GM23248 (cell line): ENCODE results near the gene EFCAB8. TPM values are rescaled to one million over a fixed set of nuclear protein-coding genes. Genes with fewer than 3 reads are reported as not detected.
A peak's percentile ranks its signal among the peaks of the same experiment; 100 is the strongest.
"Not testable (repeated sequence)": the region's sequence is repeated elsewhere in the genome, so short reads cannot be mapped to it uniquely, and the experiment has no call there.

ENCODE experiments used
- DNase-seq: peaks from one replicate; pipeline ENCODE4 v3.0.0-alpha.2; 2015
- H2AFZ ChIP-seq: fragments of 200-600 bp; sonication (generic); 2 replicates; pipeline ENCODE4 v1.6.1; 2016; ENCODE audit warnings: antibody characterized with exemption
- H3F3A ChIP-seq: fragments of 200-600 bp; sonication (generic); 2 replicates; pipeline ENCODE4 v1.6.1; 2016; ENCODE audit warnings: mild to moderate bottlenecking, antibody characterized with exemption, mixed run types; ENCODE audit not compliant: insufficient read depth
- H3K27ac ChIP-seq: fragments of 200-600 bp; sonication (generic); 2 replicates; pipeline ENCODE4 v1.5.1; 2016; ENCODE audit warnings: mild to moderate bottlenecking
- H3K27me3 ChIP-seq: fragments of 200-600 bp; sonication (generic); replicated peaks from 2 replicates; pipeline ENCODE4 v1.6.1; 2016; ENCODE audit warnings: mild to moderate bottlenecking; ENCODE audit not compliant: insufficient read depth
- H3K36me3 ChIP-seq: fragments of 200-600 bp; sonication (generic); 2 replicates; pipeline ENCODE4 v1.6.1; 2016; ENCODE audit warnings: low read depth, mild to moderate bottlenecking
- H3K4me1 ChIP-seq: fragments of 200-600 bp; sonication (generic); 2 replicates; pipeline ENCODE4 v1.6.1; 2016; ENCODE audit warnings: mild to moderate bottlenecking; ENCODE audit not compliant: insufficient read depth
- H3K4me2 ChIP-seq: fragments of 200-600 bp; sonication (generic); one replicate; pipeline ENCODE4 v1.6.1; 2016; ENCODE audit warnings: mild to moderate bottlenecking; ENCODE audit not compliant: unreplicated experiment
- H3K4me3 ChIP-seq: fragments of 200-600 bp; sonication (generic); 2 replicates; pipeline ENCODE4 v1.5.1; 2016; ENCODE audit warnings: mild to moderate bottlenecking
- H3K79me2 ChIP-seq: fragments of 200-600 bp; sonication (generic); 2 replicates; pipeline ENCODE4 v1.6.1; 2016; ENCODE audit warnings: mild to moderate bottlenecking; ENCODE audit not compliant: insufficient read depth
- H3K9ac ChIP-seq: fragments of 200-600 bp; sonication (generic); 2 replicates; pipeline ENCODE4 v1.6.1; 2016; ENCODE audit warnings: mild to moderate bottlenecking
- H3K9me2 ChIP-seq: fragments of 200-600 bp; sonication (generic); 2 replicates; pipeline ENCODE4 v1.6.1; 2016; ENCODE audit warnings: mixed run types, mild to moderate bottlenecking, moderate library complexity; ENCODE audit not compliant: insufficient read depth
- H3K9me3 ChIP-seq: fragments of 200-600 bp; sonication (generic); one replicate; pipeline ENCODE4 v1.6.1; 2017; ENCODE audit warnings: low read depth
- H4K20me1 ChIP-seq: fragments of 200-600 bp; sonication (generic); 2 replicates; pipeline ENCODE4 v1.6.0; 2016; ENCODE audit not compliant: insufficient read depth
- EZH2 ChIP-seq: fragments of 200-600 bp; sonication (generic); IDR thresholded peaks from 2 replicates; pipeline ENCODE4 v1.6.1; 2018; ENCODE audit warnings: antibody characterized with exemption, mild to moderate bottlenecking; ENCODE audit not compliant: insufficient read depth, poor library complexity, severe bottlenecking
- EZH2phosphoT487 ChIP-seq: fragments of 200-600 bp; sonication (generic); IDR thresholded peaks from 2 replicates; pipeline ENCODE4 v1.6.1; 2018; ENCODE audit warnings: antibody characterized with exemption, moderate library complexity, mild to moderate bottlenecking, low read depth; ENCODE audit not compliant: insufficient read depth
- WGBS, 2 experiments: methylation state at CpG; one replicate each; pipeline ENCODE4 v1.1.6; 2015 to 2017; ENCODE audit warnings: low lambda C conversion rate in 2 of 2, low coverage in 1 of 2; ENCODE audit errors: missing lambda C conversion rate in 2 of 2; 5-methylcytosine and 5-hydroxymethylcytosine counted together
- in situ Hi-C: fragments of 300-500 bp; cut with MboI; formaldehyde crosslinking; loops from 2 replicates; pipeline ENCODE4 v1.15.0; 2020
- polyA plus RNA-seq: library from polyadenylated mRNA; unstranded; fragments of >200 nt; fragmentation: Nextera tagmentation; extraction: Ambion mirVana; gene quantifications from 2 replicates; pipeline ENCODE4 v1.2.1, GENCODE V29; 2016
- total RNA-seq: library from RNA; depleted of rRNA; stranded (reverse); fragments of >200 nt; shearing (Covaris generic); gene quantifications from 2 replicates; pipeline ENCODE4 v1.2.3, GENCODE V29; 2014

Gene EFCAB8
- total and polyA plus RNA-seq, 2 experiments from 2014 or later, result not detected

DNA sequence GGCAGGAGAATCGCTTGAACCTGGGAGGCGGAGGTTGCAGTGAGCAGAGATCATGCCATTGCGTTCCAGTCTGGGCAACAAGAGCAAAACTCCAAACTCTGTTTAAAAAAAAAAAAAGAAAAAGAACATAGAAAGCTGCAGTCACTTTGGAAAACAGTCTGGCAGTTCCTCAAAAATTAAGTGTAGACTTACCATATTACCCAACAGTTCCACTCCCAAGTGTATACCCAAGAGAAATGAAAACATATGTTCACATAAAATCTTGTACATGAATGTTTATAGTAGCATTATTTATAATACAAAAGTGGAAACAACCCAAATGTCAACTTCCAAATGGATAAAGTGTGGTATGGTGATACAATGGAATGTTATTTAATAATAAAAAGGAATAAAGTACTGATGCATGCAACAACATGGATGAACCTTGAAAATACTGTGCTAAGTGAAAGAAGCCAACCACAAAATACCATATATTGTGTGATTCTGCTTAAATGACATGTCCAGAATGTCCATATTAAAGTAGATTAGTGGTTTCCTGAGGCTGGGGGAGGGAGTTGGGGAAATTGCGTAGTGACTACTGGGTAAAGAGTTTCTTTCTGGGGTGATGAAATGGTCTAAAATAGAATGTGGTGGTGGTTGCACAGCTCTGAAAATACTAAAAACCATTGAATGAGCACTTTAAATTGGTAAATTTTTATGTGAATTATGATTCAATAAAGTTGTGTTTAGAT lies 82.6 kb downstream of the EFCAB8 start:
- no peak overlapping the region for H3K4me2 ChIP-seq
- no peaks in the 10 kb centered on the region for H3K36me3 ChIP-seq
- 73 to 83% methylated on average over 4 of the region's 4 CpGs for WGBS, 2 experiments
- H3K79me2 ChIP-seq, result no peaks in the 10 kb centered on the region
- H3K4me1 ChIP-seq, result no peaks in the 10 kb centered on the region
- H4K20me1 ChIP-seq, result no peaks in the 10 kb centered on the region
- no peak overlapping the region for H3K4me3 ChIP-seq
- H3K9ac ChIP-seq, result no peak overlapping the region
- H3F3A ChIP-seq, result no peaks in the 10 kb centered on the region
- no peak overlapping the region for H3K27ac ChIP-seq
- H3K9me3 ChIP-seq, result no peaks in the 10 kb centered on the region
- H2AFZ ChIP-seq, result no peak overlapping the region
- H3K27me3 ChIP-seq, result peaks cover under 1% of the 10 kb centered on the region; the same call in 1 of the 2 replicates
- in situ Hi-C loops, result no loop called here
- TF ChIP-seq EZH2phosphoT487 (no peak), EZH2 (no peak)
- no peaks in the 10 kb centered on the region for H3K9me2 ChIP-seq
- no peak for DNase-seq

DNA sequence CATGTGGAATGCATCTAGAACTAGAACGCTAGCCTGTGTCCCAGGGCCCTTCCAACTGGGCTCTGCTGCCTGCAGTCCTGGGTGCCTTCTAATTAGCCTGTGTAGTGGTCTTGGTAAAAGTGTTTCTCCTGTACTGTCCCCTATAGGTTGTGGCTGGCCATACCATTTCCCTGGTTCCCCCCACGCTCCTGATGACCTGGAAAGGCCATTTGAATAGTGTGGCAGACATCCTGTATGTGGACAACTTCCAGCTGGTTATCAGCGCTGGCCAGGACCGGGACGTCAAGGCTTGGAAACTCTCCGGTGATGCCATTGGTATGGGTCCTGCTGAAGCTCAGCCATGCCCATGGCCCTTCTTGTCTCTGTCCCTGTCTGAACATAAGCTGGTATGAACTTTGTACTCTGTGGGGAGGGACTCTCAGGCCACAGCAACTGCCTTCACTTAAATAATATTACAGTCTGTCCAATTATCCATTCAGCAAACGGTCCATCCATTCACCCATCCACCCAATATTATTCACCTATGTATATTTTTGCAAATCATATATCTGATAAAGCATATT lies 84.8 kb downstream of the EFCAB8 start:
- Histone ChIP-seq H3K9ac (no peak overlapping the region), H3K4me3 (no peak overlapping the region), H3K27me3 (peaks cover 23% of the 10 kb centered on the region), H4K20me1 (no peaks in the 10 kb centered on the region), H3K9me2 (no peaks in the 10 kb centered on the region), H3K4me1 (no peaks in the 10 kb centered on the region), H3K27ac (no peak overlapping the region), H3F3A (no peaks in the 10 kb centered on the region), H2AFZ (no peak overlapping the region), H3K4me2 (no peak overlapping the region), H3K36me3 (no peaks in the 10 kb centered on the region), H3K9me3 (no peaks in the 10 kb centered on the region), H3K79me2 (no peaks in the 10 kb centered on the region)
- no peak for DNase-seq
- in situ Hi-C loops, result no loop called here
- WGBS, 2 experiments, result 22 to 43% methylated on average over 7 of the region's 7 CpGs
- TF ChIP-seq EZH2phosphoT487 (no peak), EZH2 (no peak)

DNA sequence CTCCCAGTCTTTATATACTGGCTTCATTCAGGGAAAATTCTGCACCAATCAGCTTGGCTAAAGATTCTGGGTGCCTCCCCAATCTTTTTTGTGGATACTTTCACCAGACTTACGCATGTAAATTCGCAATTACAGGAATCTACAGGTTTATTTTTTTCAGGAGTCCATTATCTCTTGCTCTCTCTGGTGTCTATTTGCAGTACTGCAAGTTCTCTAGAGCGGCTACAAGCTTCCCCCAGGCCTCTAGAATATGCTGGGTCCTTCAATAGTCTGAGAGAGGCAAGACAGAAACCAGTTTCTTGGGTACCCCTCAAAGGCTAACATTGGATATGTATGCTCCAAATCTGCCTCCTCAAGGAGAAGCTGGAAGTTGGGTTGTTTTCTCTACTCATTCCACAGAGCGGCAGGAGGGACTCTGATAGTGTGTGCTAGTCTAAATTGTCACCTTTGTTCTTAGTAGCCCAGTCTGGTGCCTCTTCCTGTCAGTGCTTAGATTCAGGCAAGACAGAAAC lies 87.0 kb downstream of the EFCAB8 start:
- Histone ChIP-seq H3K9me3 (no peaks in the 10 kb centered on the region), H3F3A (no peaks in the 10 kb centered on the region), H2AFZ (no peak overlapping the region), H3K4me2 (no peak overlapping the region), H3K9ac (no peak overlapping the region), H3K27me3 (peaks cover 43% of the 10 kb centered on the region), H4K20me1 (no peaks in the 10 kb centered on the region), H3K27ac (no peak overlapping the region), H3K79me2 (no peaks in the 10 kb centered on the region), H3K4me3 (no peak overlapping the region), H3K36me3 (no peaks in the 10 kb centered on the region), H3K4me1 (no peaks in the 10 kb centered on the region), H3K9me2 (no peaks in the 10 kb centered on the region)
- WGBS, 2 experiments, result 27 to 29% methylated on average over 4 of the region's 4 CpGs
- DNase-seq, result peak; percentile 52
- in situ Hi-C loops, result no loop called here
- TF ChIP-seq EZH2phosphoT487, result no peak

DNA sequence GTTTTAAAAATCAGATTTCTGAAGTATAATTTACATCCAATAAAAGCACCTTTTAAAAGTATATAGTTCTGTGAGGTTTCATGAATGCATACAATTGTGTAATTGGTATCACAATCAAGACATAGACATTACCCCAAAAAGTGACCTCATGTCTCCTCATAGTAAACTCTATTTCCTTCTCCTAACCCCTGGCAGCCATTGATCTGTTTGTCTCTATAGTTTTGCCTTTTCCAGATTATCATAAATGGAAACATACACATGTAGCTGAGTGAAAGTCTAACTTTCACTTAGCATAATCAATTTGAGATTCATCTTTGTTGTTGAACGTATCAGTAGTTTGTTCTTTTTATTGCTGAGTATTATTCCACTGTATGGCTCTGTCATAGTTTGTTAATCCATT lies 87.9 kb downstream of the EFCAB8 start:
- no peaks in the 10 kb centered on the region for H3K9me3 ChIP-seq
- no peaks in the 10 kb centered on the region for H3K9me2 ChIP-seq
- H3K4me1 ChIP-seq, result no peaks in the 10 kb centered on the region
- no peak for DNase-seq
- H3K9ac ChIP-seq, result no peak overlapping the region
- H3K36me3 ChIP-seq, result no peaks in the 10 kb centered on the region
- WGBS, 2 experiments, result 14 to 33% methylated on average over 1 of the region's 1 CpG
- in situ Hi-C loops, result no loop called here
- TF ChIP-seq EZH2, result no peak
- TF ChIP-seq EZH2phosphoT487, result no peak
- H4K20me1 ChIP-seq, result no peaks in the 10 kb centered on the region
- no peak overlapping the region for H3K27ac ChIP-seq
- no peak overlapping the region for H3K4me2 ChIP-seq
- H2AFZ ChIP-seq, result no peak overlapping the region
- no peaks in the 10 kb centered on the region for H3F3A ChIP-seq
- H3K27me3 ChIP-seq, result peaks cover 52% of the 10 kb centered on the region
- no peaks in the 10 kb centered on the region for H3K79me2 ChIP-seq
- no peak overlapping the region for H3K4me3 ChIP-seq

DNA sequence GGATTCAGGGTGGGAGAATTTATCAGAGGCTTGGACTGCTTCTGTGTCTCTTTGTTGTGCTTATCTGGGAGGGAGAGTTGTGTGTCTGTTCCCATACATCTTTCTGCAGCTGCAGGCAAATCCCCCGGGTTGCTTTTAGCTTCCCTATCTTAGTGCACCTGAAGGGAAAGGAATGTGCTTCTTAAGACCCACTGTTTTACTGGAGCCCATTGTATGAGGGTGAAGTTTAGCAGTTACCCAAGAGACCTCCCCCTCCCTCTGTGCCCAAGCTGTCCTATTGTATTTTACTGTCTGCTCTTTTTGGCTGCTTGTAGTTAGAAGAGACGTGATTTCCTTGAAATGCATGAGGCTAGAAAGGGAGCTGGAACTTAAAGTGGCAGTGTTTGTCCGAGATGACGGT lies 91.8 kb downstream of the EFCAB8 start:
- DNase-seq, H3K9ac ChIP-seq, H4K20me1 ChIP-seq, H2AFZ ChIP-seq, H3K9me2 ChIP-seq, H3K79me2 ChIP-seq, H3F3A ChIP-seq, H3K27ac ChIP-seq, H3K36me3 ChIP-seq, H3K4me3 ChIP-seq, H3K4me2 ChIP-seq, in situ Hi-C loops, H3K4me1 ChIP-seq, H3K9me3 ChIP-seq: not testable (repeated sequence)
- 3 to 11% methylated on average over 4 of the region's 4 CpGs for WGBS, 2 experiments
- H3K27me3 ChIP-seq, result peaks cover 66% of the 10 kb centered on the region
